Gastrocnemius medialis (tissue), 4 donors: ENCODE data around the gene C17orf78. TPM values are rescaled to one million over a fixed set of nuclear protein-coding genes. Genes with fewer than 3 reads are reported as not detected.
"Not testable (repeated sequence)": the region's sequence is repeated elsewhere in the genome, so short reads cannot be mapped to it uniquely, and the experiment has no call there.

Experiments used
- ATAC-seq, 2 donors: fragments of 150-250 bp; one replicate each; pipeline ENCODE4 v1.9.1; 2016
- DNase-seq, 2 donors: peaks; one replicate each; pipeline ENCODE4 v3.0.0-alpha.2; 2019
- H3K27ac ChIP-seq, 4 donors: fragments of 200-600 bp; sonication (generic); 1 replicate in 1 of 4; 2 replicates in 3 of 4; pipeline ENCODE4 v1.5.1; 2016 to 2018; ENCODE audit warnings: mild to moderate bottlenecking in 2 of 4, moderate library complexity in 1 of 4
- H3K27me3 ChIP-seq, 3 donors: fragments of 200-600 bp; sonication (generic) in 2 of 3; 1 replicate in 1 of 3; 2 replicates in 2 of 3; pipeline versions ENCODE4 v1.5.1 to v1.6.0; 2016 to 2019; ENCODE audit warnings: mild to moderate bottlenecking in 1 of 3, moderate library complexity in 1 of 3
- H3K36me3 ChIP-seq, 2 donors: fragments of 200-600 bp; sonication (generic) in 1 of 2; one replicate each; pipeline ENCODE4 v1.5.1; 2017 to 2018
- H3K4me1 ChIP-seq, 2 donors: fragments of 200-600 bp; sonication (generic) in 1 of 2; one replicate each; pipeline ENCODE4 v1.5.1; 2016 to 2017; ENCODE audit warnings: mild to moderate bottlenecking in 2 of 2
- H3K4me3 ChIP-seq, 4 donors: fragments of 200-600 bp; sonication (generic) in 3 of 4; 1 replicate in 1 of 4; 2 replicates in 3 of 4; pipeline ENCODE4 v1.5.1; 2016 to 2019; ENCODE audit warnings: mild to moderate bottlenecking in 2 of 4
- H3K9me3 ChIP-seq, 3 donors: fragments of 200-600 bp; sonication (generic) in 2 of 3; 1 replicate in 1 of 3; 2 replicates in 2 of 3; pipeline ENCODE4 v1.5.1; 2016 to 2019
- CTCF ChIP-seq, 5 experiments: fragments of 450-650 bp in 3 of 5; fragments of 200-600 bp in 2 of 5; sonication (generic) in 2 of 5; IDR thresholded peaks in 4 of 5; conservative IDR thresholded peaks in 1 of 5; 1 replicate in 4 of 5; 2 replicates in 1 of 5; pipeline ENCODE4 v1.5.1; 2016 to 2019; ENCODE audit warnings: antibody characterized with exemption in 5 of 5, mild to moderate bottlenecking in 3 of 5, moderate library complexity in 3 of 5
- POLR2A ChIP-seq, 2 donors: fragments of 450-650 bp; IDR thresholded peaks; one replicate each; pipeline ENCODE4 v1.6.1; 2017; ENCODE audit warnings: antibody characterized with exemption in 2 of 2, mild to moderate bottlenecking in 2 of 2, moderate library complexity in 2 of 2
- in situ Hi-C, 4 donors: fragments of 200-750 bp; cut with MboI; loops; one replicate each; pipeline versions ENCODE4 v1.15.0 to v1.8.0; 2017; ENCODE audit warnings: low sequenced_read_pairs in 4 of 4
- intact Hi-C: fragments of 100-400 bp; cut with DNase I; formaldehyde crosslinking; loops from one replicate; pipeline ENCODE4 v1.15.1; 2023; ENCODE audit warnings: low total_unique reads
- total RNA-seq, 4 donors: library from RNA; depleted of rRNA; stranded (reverse); fragments of >200 nt; gene quantifications; one replicate each; pipeline versions ENCODE4 v1.1.0 to v1.2.3, GENCODE V29; 2016

C17orf78 gene
- total RNA-seq, 4 donors from 2014 or later: not detected

GRCh38 chr17:37340804-37341203, 35.0 kb upstream of the C17orf78 start:
- Histone ChIP-seq H3K4me1 (no peaks in the 10 kb centered on the region), H3K4me3 (no peak overlapping the region), H3K27ac (no peak overlapping the region), H3K36me3 (peaks cover 0 to 5% of the 10 kb centered on the region in 2 donors), H3K9me3 (no peaks in the 10 kb centered on the region), H3K27me3 (no peaks in the 10 kb centered on the region)
- TF ChIP-seq POLR2A (IDR thresholded peaks at IDR 0.05) (no peak), CTCF (IDR thresholded peaks at IDR 0.05 in 4 of 5, conservative IDR thresholded peaks at IDR 0.05 in 1 of 5) (no peak)
- intact Hi-C loops (no loop called here), in situ Hi-C loops (no loop called here)
- no peak for DNase-seq
- ATAC-seq: no peak

GRCh38 chr17:37342589-37342988, 33.2 kb upstream of the C17orf78 start:
- Histone ChIP-seq H3K27me3 (no peaks in the 10 kb centered on the region), H3K4me1 (no peaks in the 10 kb centered on the region), H3K4me3 (no peak overlapping the region), H3K27ac (no peak overlapping the region), H3K9me3 (no peaks in the 10 kb centered on the region), H3K36me3 (peaks cover 0 to 5% of the 10 kb centered on the region in 2 donors)
- DNase-seq (no peak), ATAC-seq (no peak)
- intact Hi-C loops: no loop called here
- in situ Hi-C loops: no loop called here
- TF ChIP-seq POLR2A (IDR thresholded peaks at IDR 0.05) (no peak), CTCF (IDR thresholded peaks at IDR 0.05 in 4 of 5, conservative IDR thresholded peaks at IDR 0.05 in 1 of 5) (no peak)

GRCh38 chr17:37344519-37344918, 31.3 kb upstream of the C17orf78 start:
- no peak for TF ChIP-seq CTCF (IDR thresholded peaks at IDR 0.05 in 4 of 5, conservative IDR thresholded peaks at IDR 0.05 in 1 of 5)
- TF ChIP-seq POLR2A (IDR thresholded peaks at IDR 0.05): no peak
- Histone ChIP-seq H3K27me3 (no peaks in the 10 kb centered on the region), H3K9me3 (no peaks in the 10 kb centered on the region), H3K36me3 (no peaks in the 10 kb centered on the region), H3K27ac (no peak overlapping the region), H3K4me3 (no peak overlapping the region), H3K4me1 (no peaks in the 10 kb centered on the region)
- ATAC-seq: no peak
- DNase-seq: no peak
- in situ Hi-C loops: no loop called here
- intact Hi-C loops: no loop called here

- H3K36me3 ChIP-seq, ATAC-seq, H3K4me3 ChIP-seq, in situ Hi-C loops, H3K9me3 ChIP-seq, H3K27ac ChIP-seq, intact Hi-C loops, DNase-seq, H3K27me3 ChIP-seq, H3K4me1 ChIP-seq: not testable (repeated sequence)
Measured at GRCh38 chr17:37346863-37347402, 28.9 kb upstream of the C17orf78 start.

- in situ Hi-C loops, H3K4me3 ChIP-seq, intact Hi-C loops: not testable (repeated sequence)
Measured at GRCh38 chr17:37356796-37357569, 18.8 kb upstream of the C17orf78 start.

More at GRCh38 chr17:37356796-37357569, 18.8 kb upstream of the C17orf78 start:
- H3K9me3 ChIP-seq, H3K27me3 ChIP-seq, H3K36me3 ChIP-seq, ATAC-seq, DNase-seq: not testable (repeated sequence)
- H3K27ac ChIP-seq: peak overlapping the region; percentile 93 to 98 (median 96)
- peaks cover 19 to 22% of the 10 kb centered on the region in 2 donors for H3K4me1 ChIP-seq
